BLaER1 (cell line): ENCODE data around the gene GPR149.

Experiments used
- H3K27ac ChIP-seq: shearing (Covaris generic); formaldehyde crosslinking; 2 replicates; pipeline ENCODE4 v1.8.1; 2022
- H3K27me3 ChIP-seq: shearing (Covaris generic); formaldehyde crosslinking; 2 replicates; pipeline ENCODE4 v1.8.1; 2022
- H3K36me3 ChIP-seq: shearing (Covaris generic); formaldehyde crosslinking; 2 replicates; pipeline ENCODE4 v1.8.1; 2022
- H3K4me1 ChIP-seq: shearing (Covaris generic); formaldehyde crosslinking; 2 replicates; pipeline ENCODE4 v1.8.1; 2022
- H3K4me2 ChIP-seq: shearing (Covaris generic); formaldehyde crosslinking; 2 replicates; pipeline ENCODE4 v1.8.1; 2022
- H3K4me3 ChIP-seq: shearing (Covaris generic); formaldehyde crosslinking; 2 replicates; pipeline ENCODE4 v1.8.1; 2022
- H3K9ac ChIP-seq: shearing (Covaris generic); formaldehyde crosslinking; 2 replicates; pipeline ENCODE4 v1.8.1; 2022
- H3K9me3 ChIP-seq: shearing (Covaris generic); formaldehyde crosslinking; 2 replicates; pipeline ENCODE4 v1.8.1; 2022
- H4K20me1 ChIP-seq: shearing (Covaris generic); formaldehyde crosslinking; 2 replicates; pipeline ENCODE4 v1.8.1; 2022
- Cebpa-rat ChIP-seq: shearing (Covaris generic); IDR thresholded peaks from 2 replicates; pipeline ENCODE4 v1.8.1; 2022

GPR149 gene

DNA sequence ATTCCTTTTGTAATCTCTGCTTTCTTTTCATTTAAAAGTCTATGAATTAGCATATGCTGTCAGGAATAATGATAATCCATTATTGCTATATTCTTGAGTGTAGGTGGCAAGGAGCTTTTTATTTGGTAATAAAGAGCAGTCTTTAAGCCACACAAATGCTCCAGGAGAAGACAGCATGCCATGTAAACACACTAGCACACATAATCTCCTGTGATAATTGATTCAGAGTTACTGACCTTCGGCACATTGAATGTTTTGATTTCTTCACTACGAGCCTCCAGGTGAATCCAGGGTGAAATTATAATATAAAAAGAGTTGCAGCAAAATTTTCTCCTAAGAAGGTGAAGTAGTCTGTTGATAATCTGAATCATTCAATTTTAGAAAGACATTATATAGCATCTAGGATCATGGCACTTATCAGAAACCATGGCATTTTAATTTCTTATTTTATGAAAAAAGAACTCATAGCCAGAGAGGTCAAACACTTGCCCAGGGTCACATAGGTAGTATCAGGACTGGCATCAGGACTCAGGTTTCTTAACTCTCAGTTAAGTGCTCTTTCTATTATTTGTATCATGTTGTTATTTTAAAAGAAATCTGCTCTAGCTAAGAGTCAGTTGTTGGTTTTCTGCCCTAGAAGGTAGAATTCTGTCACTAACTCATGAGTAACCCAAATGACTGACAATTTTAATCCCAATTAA lies 84.4 kb downstream of the GPR149 start:
- H3K4me1 ChIP-seq, result peaks cover 12% of the 10 kb centered on the region
- no peaks in the 10 kb centered on the region for H4K20me1 ChIP-seq
- H3K9me3 ChIP-seq, result no peaks in the 10 kb centered on the region
- H3K27me3 ChIP-seq, result no peaks in the 10 kb centered on the region
- H3K4me2 ChIP-seq, result no peak overlapping the region
- no peak overlapping the region for H3K9ac ChIP-seq
- H3K27ac ChIP-seq, result no peak overlapping the region
- TF ChIP-seq Cebpa-rat, result no peak
- no peaks in the 10 kb centered on the region for H3K36me3 ChIP-seq
- H3K4me3 ChIP-seq, result no peak overlapping the region

DNA sequence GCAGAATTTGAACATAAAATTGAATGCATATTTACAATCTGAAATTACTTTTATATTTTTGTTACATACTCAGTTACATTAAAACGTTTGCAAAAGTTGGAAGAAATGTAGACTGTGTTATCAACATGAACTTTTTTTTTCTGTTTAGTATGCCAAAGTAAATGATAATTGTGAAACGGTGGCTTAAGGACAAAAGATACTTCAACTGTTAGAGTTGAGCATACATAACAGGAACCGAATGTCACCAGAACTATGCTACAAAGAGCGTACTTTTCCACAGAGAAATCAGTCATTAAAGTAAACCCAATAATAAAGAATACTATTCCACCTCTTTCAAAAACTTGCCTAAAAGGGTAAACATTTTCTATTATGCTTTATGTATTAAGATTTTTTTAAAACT lies 91.4 kb downstream of the GPR149 start:
- no peaks in the 10 kb centered on the region for H4K20me1 ChIP-seq
- no peak overlapping the region for H3K4me3 ChIP-seq
- H3K4me1 ChIP-seq, result no peaks in the 10 kb centered on the region
- H3K9ac ChIP-seq, result no peak overlapping the region
- H3K36me3 ChIP-seq, result no peaks in the 10 kb centered on the region
- no peaks in the 10 kb centered on the region for H3K9me3 ChIP-seq
- H3K27ac ChIP-seq, result no peak overlapping the region
- no peak for TF ChIP-seq Cebpa-rat
- H3K4me2 ChIP-seq, result no peak overlapping the region
- H3K27me3 ChIP-seq, result no peaks in the 10 kb centered on the region

DNA sequence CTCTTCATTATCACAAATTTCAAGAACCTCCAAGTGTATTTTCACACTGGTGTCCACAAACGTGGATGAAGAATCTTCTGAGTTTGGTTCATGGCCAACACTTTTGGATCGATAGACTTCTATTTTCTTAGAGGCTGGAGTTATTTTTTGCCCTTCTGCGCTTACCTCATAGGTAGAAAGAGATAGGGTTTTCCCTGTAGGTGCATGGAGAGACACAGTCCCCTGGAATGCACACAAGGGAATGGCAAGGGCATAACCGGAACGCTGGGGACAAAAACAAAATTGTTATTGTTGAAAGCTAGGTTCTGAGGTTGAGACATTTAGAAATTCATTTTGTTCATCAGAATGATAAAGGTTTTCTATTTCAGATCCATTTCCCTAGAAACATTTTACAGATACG lies 92.0 kb downstream of the GPR149 start:
- no peaks in the 10 kb centered on the region for H3K9me3 ChIP-seq
- H3K4me3 ChIP-seq, result no peak overlapping the region
- no peak for TF ChIP-seq Cebpa-rat
- H3K36me3 ChIP-seq, result no peaks in the 10 kb centered on the region
- H3K27me3 ChIP-seq, result no peaks in the 10 kb centered on the region
- no peaks in the 10 kb centered on the region for H4K20me1 ChIP-seq
- no peaks in the 10 kb centered on the region for H3K4me1 ChIP-seq
- no peak overlapping the region for H3K27ac ChIP-seq
- no peak overlapping the region for H3K4me2 ChIP-seq
- H3K9ac ChIP-seq, result no peak overlapping the region

DNA sequence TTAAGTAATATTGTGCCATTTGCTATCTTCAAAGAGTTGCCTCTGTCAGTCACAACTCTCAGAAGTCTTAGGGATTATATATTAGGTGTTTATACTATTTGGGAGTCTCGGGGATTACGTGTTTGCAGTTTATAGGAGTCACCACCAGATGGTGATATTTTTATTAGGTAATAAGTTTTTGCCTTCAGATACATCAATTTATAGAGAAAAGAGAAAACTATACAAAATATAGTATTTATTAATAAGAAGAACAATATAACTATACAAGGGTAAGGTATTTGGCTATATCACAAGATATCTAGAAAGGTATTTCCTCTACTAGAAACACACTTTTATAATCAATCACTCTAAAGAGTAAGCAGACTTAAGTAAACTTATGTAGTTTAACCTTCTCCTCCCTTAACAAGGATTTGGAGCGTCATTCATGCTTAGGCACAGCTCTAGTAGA lies 95.0 kb downstream of the GPR149 start:
- Histone ChIP-seq H3K36me3 (no peaks in the 10 kb centered on the region), H4K20me1 (no peaks in the 10 kb centered on the region), H3K27ac (no peak overlapping the region), H3K9me3 (no peaks in the 10 kb centered on the region), H3K4me3 (no peak overlapping the region), H3K4me2 (no peak overlapping the region), H3K27me3 (no peaks in the 10 kb centered on the region), H3K9ac (no peak overlapping the region), H3K4me1 (no peaks in the 10 kb centered on the region)
- TF ChIP-seq Cebpa-rat, result no peak

DNA sequence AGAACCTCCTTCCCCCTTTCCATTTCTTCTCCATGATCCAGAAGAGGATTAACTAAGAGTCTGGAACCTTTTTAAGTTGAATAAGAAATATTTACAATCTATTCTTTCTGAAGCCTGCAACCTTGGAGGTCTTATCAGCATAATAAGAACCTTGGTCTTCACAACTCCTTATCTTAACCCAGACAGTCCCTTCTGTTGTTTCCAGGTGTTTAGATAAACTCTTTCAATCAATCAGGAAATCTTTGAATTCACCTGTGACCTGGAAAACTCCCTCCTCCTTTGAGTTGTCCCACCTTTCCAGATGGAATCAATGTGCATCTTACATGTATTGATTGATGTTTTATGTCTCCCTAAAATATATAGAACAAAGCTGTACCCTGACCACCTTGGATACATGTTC lies 102.1 kb downstream of the GPR149 start:
- TF ChIP-seq Cebpa-rat, result no peak
- Histone ChIP-seq H3K36me3 (no peaks in the 10 kb centered on the region), H3K9me3 (no peaks in the 10 kb centered on the region), H3K4me2 (no peak overlapping the region), H3K4me3 (no peak overlapping the region), H3K9ac (no peak overlapping the region), H4K20me1 (no peaks in the 10 kb centered on the region), H3K4me1 (peaks cover 4% of the 10 kb centered on the region), H3K27me3 (no peaks in the 10 kb centered on the region), H3K27ac (no peak overlapping the region)

DNA sequence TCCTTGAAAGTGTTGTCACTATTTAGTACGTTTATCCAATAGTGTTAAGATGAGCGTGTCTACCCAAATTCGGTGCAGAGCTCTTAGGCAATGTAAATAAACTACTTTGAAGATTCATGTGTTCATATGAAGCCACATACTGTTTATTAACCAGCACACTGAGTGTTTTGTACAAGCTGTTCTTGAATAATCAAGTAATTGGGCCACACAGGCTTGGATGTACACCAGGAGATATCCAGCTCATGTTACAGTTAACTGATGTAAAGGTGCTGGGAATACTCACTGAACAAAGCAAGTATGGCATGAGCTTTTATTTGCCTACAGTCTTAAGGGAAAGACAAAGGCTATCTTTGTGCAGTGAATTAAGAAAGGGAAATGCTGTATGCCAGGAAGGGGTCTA lies 105.1 kb downstream of the GPR149 start:
- no peak for TF ChIP-seq Cebpa-rat
- peaks cover 25% of the 10 kb centered on the region for H3K36me3 ChIP-seq
- peaks cover 24% of the 10 kb centered on the region for H4K20me1 ChIP-seq
- peak overlapping the region; percentile 76 for H3K4me2 ChIP-seq
- H3K4me1 ChIP-seq, result peaks cover 22% of the 10 kb centered on the region
- peak overlapping the region; percentile 94; the same call in 1 of the 2 replicates for H3K27ac ChIP-seq
- peak overlapping the region; percentile 80; the same call in 1 of the 2 replicates for H3K4me3 ChIP-seq
- H3K27me3 ChIP-seq, result no peaks in the 10 kb centered on the region
- H3K9ac ChIP-seq, result no peak overlapping the region
- peaks cover 6% of the 10 kb centered on the region; the same call in 1 of the 2 replicates for H3K9me3 ChIP-seq

DNA sequence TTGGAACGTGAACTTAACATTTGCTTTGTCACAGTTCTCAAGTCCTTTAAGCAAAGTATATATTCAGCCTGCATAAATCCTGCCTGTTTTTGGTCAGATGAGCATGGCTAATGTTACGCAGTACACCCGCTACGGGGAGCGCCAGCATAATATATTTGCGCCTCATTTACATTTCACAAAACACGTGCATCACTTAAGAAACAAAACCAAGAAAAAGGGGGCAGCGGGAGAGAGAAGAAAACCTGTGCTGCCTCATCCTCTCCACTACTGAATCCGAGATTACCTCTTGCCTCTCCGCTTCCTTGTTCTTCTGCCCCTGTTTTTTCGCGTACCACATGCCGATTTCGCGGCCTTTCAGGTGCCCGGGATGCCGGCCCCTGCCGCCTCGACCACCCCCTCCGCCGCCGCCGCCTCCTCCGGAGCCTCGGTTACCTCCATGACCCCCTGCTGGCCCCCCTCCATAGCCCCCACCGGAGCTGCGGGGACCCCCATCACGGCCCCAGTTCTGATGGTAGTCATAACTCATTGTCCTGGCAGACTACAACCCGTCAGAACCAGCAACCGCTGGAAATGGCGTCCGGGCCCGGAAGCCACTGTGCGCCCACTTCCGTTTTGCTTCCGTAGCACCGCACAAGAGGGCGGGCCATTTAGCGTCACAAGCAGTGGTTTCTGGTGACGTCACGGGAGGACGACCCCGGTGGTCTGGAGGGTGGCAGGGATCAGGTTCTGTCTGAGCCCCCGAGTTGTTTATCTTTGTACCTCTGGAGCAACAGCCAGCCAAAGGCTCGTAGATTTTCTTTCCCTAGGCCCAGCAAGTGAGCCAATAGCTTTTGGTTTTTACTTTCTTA lies 105.9 kb downstream of the GPR149 start, which contains the start of gene DHX36:
Gene DHX36, minus strand, starts transcription at position 597 of the 848 bp plus-strand sequence. Its CDS starts 71 bp downstream, at position 526.
- Histone ChIP-seq H3K9me3 (peaks cover 6% of the 10 kb centered on the region; the same call in 1 of the 2 replicates), H3K27ac (peak within 1 kb of the TSS; percentile 94), H3K36me3 (peaks cover 33% of the 10 kb centered on the region), H3K4me1 (peaks cover 24% of the 10 kb centered on the region), H3K4me2 (peak within 1 kb of the TSS; percentile 76), H3K27me3 (no peaks in the 10 kb centered on the region), H3K9ac (peak within 1 kb of the TSS; percentile 91), H3K4me3 (peak within 1 kb of the TSS; percentile 80), H4K20me1 (peaks cover 32% of the 10 kb centered on the region)
- TF ChIP-seq Cebpa-rat, result no peak

DNA sequence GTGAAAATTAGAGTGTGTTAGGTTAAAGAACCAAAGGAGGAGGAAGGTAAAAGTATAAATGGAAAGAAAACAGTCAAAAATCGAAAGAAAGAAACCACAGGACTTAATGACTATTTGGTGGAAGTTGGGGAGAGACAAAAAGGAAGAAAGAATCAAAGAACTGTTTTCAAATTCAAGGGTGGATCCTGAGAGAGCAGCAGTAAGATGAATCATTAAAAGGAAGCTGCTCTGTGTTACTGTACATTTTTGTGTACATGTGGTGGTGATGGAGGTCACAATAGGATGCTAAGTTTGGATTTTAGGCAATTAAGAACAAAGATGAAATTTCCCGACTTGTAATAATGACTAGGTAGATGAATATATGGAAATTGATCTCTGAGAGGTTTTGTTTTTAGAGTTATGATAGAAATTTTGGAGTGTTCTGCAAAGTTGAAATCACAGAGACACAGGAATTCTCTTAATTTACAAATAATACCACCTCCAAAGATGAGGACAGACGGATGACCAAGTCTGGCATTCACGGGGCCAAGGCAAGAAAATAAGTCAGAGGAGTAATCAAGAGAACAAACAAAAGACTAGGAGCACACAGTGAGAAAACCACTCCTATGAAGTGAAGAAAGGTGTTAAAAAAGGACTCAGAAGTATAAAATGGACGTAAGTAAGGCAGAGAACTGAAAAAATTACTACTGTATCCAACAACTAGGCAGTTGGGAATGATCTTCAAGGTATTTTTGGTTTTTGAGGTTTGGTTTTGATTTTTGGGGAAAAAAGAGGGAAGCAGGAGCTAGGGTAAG lies 112.8 kb downstream of the GPR149 start:
- Histone ChIP-seq H3K9me3 (peaks cover 6% of the 10 kb centered on the region; the same call in 1 of the 2 replicates), H3K4me1 (peaks cover 34% of the 10 kb centered on the region), H3K9ac (no peak overlapping the region), H3K36me3 (peaks cover 86% of the 10 kb centered on the region), H3K27me3 (no peaks in the 10 kb centered on the region), H3K4me3 (no peak overlapping the region), H4K20me1 (peaks cover 82% of the 10 kb centered on the region), H3K27ac (no peak overlapping the region), H3K4me2 (no peak overlapping the region)
- TF ChIP-seq Cebpa-rat, result no peak

DNA sequence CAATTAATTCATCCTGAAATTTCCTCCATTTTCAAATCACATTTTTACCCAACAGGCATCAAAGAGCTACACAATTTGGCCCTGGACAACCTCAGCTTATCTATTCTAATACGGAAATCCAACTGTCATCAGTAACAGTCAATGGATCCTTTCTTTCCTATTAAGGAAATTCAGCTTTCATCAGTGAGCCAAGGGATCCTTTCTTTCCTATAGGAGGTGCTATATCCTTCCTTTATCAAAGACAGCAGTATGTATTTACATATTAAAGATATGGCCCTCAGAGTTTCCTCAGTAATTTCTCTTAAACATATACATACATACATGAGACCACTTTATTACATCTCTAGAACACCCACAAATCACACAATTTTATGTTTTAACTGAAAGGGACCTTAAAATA lies 115.8 kb downstream of the GPR149 start:
- no peak overlapping the region for H3K4me2 ChIP-seq
- no peak overlapping the region for H3K27ac ChIP-seq
- TF ChIP-seq Cebpa-rat, result no peak
- H4K20me1 ChIP-seq, result peaks cover 53% of the 10 kb centered on the region
- H3K27me3 ChIP-seq, result no peaks in the 10 kb centered on the region
- H3K4me1 ChIP-seq, result peaks cover 21% of the 10 kb centered on the region; the same call in 1 of the 2 replicates
- no peak overlapping the region for H3K9ac ChIP-seq
- no peak overlapping the region for H3K4me3 ChIP-seq
- no peaks in the 10 kb centered on the region for H3K9me3 ChIP-seq
- H3K36me3 ChIP-seq, result peaks cover 69% of the 10 kb centered on the region
